HG02885 (cell line): ENCODE results near the gene RTN4IP1.
A peak's percentile ranks its signal among the peaks of the same experiment; 100 is the strongest.

Experiments
- ATAC-seq: cut with Tn5 transposase; IDR thresholded peaks from one replicate; pipeline ENCODE4 v1.9.1; 2021; ENCODE audit warnings: mild to moderate bottlenecking; ENCODE audit not compliant: unreplicated experiment, poor library complexity

RTN4IP1 gene

GRCh38 chr6:106527117-106527516 is 102.2 kb downstream of the RTN4IP1 start:
- no peak for ATAC-seq

- no peak for ATAC-seq
Observed at GRCh38 chr6:106525882-106526275, 103.4 kb downstream of the RTN4IP1 start.

- ATAC-seq: peak; percentile 47
Observed at GRCh38 chr6:106525107-106525881, 104.0 kb downstream of the RTN4IP1 start.

- no peak for ATAC-seq
Observed at GRCh38 chr6:106522562-106523250, 106.6 kb downstream of the RTN4IP1 start.
